GM12878 (cell line): ENCODE data around the gene IKZF1. TPM values are rescaled to one million over a fixed set of nuclear protein-coding genes. Genes with fewer than 3 reads are reported as not detected.

Source experiments
- ATAC-seq: fragments of 200-7000 bp; cut with Tn5 transposase; 3 replicates; pipeline ENCODE4 v1.9.1; 2020; ENCODE audit warnings: mild to moderate bottlenecking, moderate library complexity
- BruUV-seq: library from RNA; stranded (reverse); fragments of 400-500 nt; replicated peaks from 2 replicates; lab custom pipeline; 2021; lab: Mats Ljungman, UMichigan
- CTCF ChIA-PET: fragments of 300-600 bp; sonication (Branson Sonifier 250); formaldehyde crosslinking; extraction: SDS; loops from one replicate; lab custom pipeline; 2021; ENCODE audit warnings: inconsistent platforms; lab: Yijun Ruan, JAX
- POLR2A ChIA-PET: fragments of 350-600 bp; formaldehyde crosslinking; extraction: SDS; loops from one replicate; lab custom pipeline; 2021; ENCODE audit warnings: inconsistent platforms; lab: Charles Lee
- RAD21 ChIA-PET: fragments of 300-600 bp; sonication (Branson Sonifier 250); formaldehyde crosslinking; loops from one replicate; lab custom pipeline; 2023; ENCODE audit warnings: antibody characterized with exemption; ENCODE audit not compliant: unreplicated experiment; lab: Charles Lee
- SMC1A ChIA-PET: fragments of 300-600 bp; sonication (Branson Sonifier 250); formaldehyde crosslinking; loops from one replicate; lab custom pipeline; 2023; ENCODE audit not compliant: unreplicated experiment, uncharacterized antibody; lab: Charles Lee
- DNase-seq: peaks from one replicate; pipeline ENCODE4 v3.0.0-alpha.2; 2011; ENCODE audit warnings: low read depth, low spot score
- FAIRE-seq: peaks from 3 replicates; lab custom pipeline; 2011; peaks lifted over from hg19 to GRCh38; lab: Jason Lieb, UNC
- H2AFZ ChIP-seq: 2 replicates; pipeline ENCODE4 v1.6.0; 2011; ENCODE audit warnings: low read depth, low read length, control low read depth; ENCODE audit not compliant: control insufficient read depth
- H3K27ac ChIP-seq: 2 replicates; pipeline ENCODE4 v1.5.1; 2011; ENCODE audit warnings: control low read depth; ENCODE audit not compliant: control insufficient read depth, insufficient read depth
- H3K27me3 ChIP-seq, 2 experiments: replicated peaks in 1 of 2; 2 replicates each; pipeline versions ENCODE4 v1.6.0 to v1.6.1; 2011; ENCODE audit warnings: low read length in 1 of 2; ENCODE audit not compliant: control insufficient read depth in 2 of 2, insufficient read depth in 2 of 2
- H3K36me3 ChIP-seq, 2 experiments: 2 replicates each; pipeline ENCODE4 v1.5.1; 2011; ENCODE audit warnings: low read length in 1 of 2; ENCODE audit not compliant: control insufficient read depth in 2 of 2, insufficient read depth in 2 of 2
- H3K4me1 ChIP-seq: 2 replicates; pipeline ENCODE4 v1.6.1; 2011; ENCODE audit warnings: mild to moderate bottlenecking, low read length, moderate library complexity, mixed read lengths; ENCODE audit not compliant: control insufficient read depth, insufficient read depth
- H3K4me2 ChIP-seq: 2 replicates; pipeline ENCODE4 v1.6.0; 2011; ENCODE audit warnings: control low read depth; ENCODE audit not compliant: control insufficient read depth, insufficient read depth
- H3K4me3 ChIP-seq: fragments of 200-600 bp; sonication (generic); 2 replicates; pipeline ENCODE4 v1.5.1; 2016
- H3K79me2 ChIP-seq: 2 replicates; pipeline ENCODE4 v1.6.0; 2011; ENCODE audit warnings: low read length; ENCODE audit not compliant: control insufficient read depth, insufficient read depth
- H3K9ac ChIP-seq: 2 replicates; pipeline ENCODE4 v1.8.0; 2011; ENCODE audit warnings: low read length, control low read depth, mixed read lengths; ENCODE audit not compliant: control insufficient read depth, insufficient read depth
- H3K9me3 ChIP-seq: replicated peaks from 3 replicates; pipeline ENCODE4 v1.5.1; 2011; ENCODE audit warnings: mild to moderate bottlenecking, low read length; ENCODE audit not compliant: control insufficient read depth, insufficient read depth
- H4K20me1 ChIP-seq: 2 replicates; pipeline ENCODE4 v1.6.0; 2011; ENCODE audit not compliant: control insufficient read depth, insufficient read depth
- EGR1 ChIP-seq, 2 experiments: IDR thresholded peaks; 1 replicate in 1 of 2; 2 replicates in 1 of 2; pipeline ENCODE4 v1.6.1; 2011 to 2012; ENCODE audit warnings: low read depth in 2 of 2, low read length in 2 of 2, borderline replicate concordance in 1 of 2, mild to moderate bottlenecking in 1 of 2, moderate library complexity in 1 of 2
- MTA3 ChIP-seq: IDR thresholded peaks from 2 replicates; pipeline ENCODE4 v1.6.1; 2012; ENCODE audit warnings: low read length, inconsistent platforms, borderline replicate concordance
- RUNX3 ChIP-seq: IDR thresholded peaks from 2 replicates; pipeline ENCODE4 v1.6.1; 2012; ENCODE audit warnings: low read length, inconsistent platforms
- WGBS: methylation state at CpG from one replicate; pipeline ENCODE4 v1.1.6; 2016; ENCODE audit warnings: low lambda C conversion rate; ENCODE audit not compliant: insufficient replicate concordance, insufficient coverage; ENCODE audit errors: missing lambda C conversion rate; 5-methylcytosine and 5-hydroxymethylcytosine counted together
- in situ Hi-C: fragments of 300-500 bp; cut with MboI; formaldehyde crosslinking; loops from 9 replicates; pipeline ENCODE4 v1.14.3; 2018; ENCODE audit warnings: mixed read lengths
- intact Hi-C: fragments of 100-400 bp; cut with micrococcal nuclease; formaldehyde crosslinking; loops from one replicate; pipeline ENCODE4 v1.14.2; 2022; ENCODE audit not compliant: unreplicated experiment
- polyA plus RNA-seq, 11 experiments: library from polyadenylated mRNA; depleted of rRNA in 4 of 11; unstranded in 6 of 11; stranded (reverse) in 5 of 11; fragments of >200 nt; fragmentation: Nextera tagmentation in 4 of 11; fragmentation: Illumina TruSeq in 1 of 11; extraction: Ambion mirVana in 4 of 11; extraction: Trizol in 1 of 11; gene quantifications; 1 replicate in 1 of 11; 2 replicates in 10 of 11; pipeline versions ENCODE4 v1.2.1 to v1.2.3, GENCODE V29; 2011 to 2016; ENCODE audit warnings: inconsistent platforms in 2 of 11, missing spikeins in 2 of 11, low read depth in 1 of 11
- total RNA-seq, 4 experiments: library from RNA; depleted of rRNA in 3 of 4; stranded (reverse); fragments of >200 nt in 3 of 4; fragmentation: Illumina TruSeq in 1 of 4; extraction: Trizol in 1 of 4; gene quantifications; 2 replicates each; pipeline versions ENCODE4 v1.2.1 to v1.2.3, GENCODE V29; 2013 to 2021
- TF ChIP-seq, protein P1 (sequence below): fragments of 450-650 bp; IDR thresholded peaks from 2 replicates; pipeline ENCODE4 v1.6.1; 2017; ENCODE audit warnings: mild to moderate bottlenecking, moderate library complexity

IKZF1 gene
- total and polyA plus RNA-seq, 10 of the 15 experiments (the other 5 are each of a cell fraction or from before 2014, with no cell fraction given) = 27.2 to 125 (median 71.6) TPM

DNA sequence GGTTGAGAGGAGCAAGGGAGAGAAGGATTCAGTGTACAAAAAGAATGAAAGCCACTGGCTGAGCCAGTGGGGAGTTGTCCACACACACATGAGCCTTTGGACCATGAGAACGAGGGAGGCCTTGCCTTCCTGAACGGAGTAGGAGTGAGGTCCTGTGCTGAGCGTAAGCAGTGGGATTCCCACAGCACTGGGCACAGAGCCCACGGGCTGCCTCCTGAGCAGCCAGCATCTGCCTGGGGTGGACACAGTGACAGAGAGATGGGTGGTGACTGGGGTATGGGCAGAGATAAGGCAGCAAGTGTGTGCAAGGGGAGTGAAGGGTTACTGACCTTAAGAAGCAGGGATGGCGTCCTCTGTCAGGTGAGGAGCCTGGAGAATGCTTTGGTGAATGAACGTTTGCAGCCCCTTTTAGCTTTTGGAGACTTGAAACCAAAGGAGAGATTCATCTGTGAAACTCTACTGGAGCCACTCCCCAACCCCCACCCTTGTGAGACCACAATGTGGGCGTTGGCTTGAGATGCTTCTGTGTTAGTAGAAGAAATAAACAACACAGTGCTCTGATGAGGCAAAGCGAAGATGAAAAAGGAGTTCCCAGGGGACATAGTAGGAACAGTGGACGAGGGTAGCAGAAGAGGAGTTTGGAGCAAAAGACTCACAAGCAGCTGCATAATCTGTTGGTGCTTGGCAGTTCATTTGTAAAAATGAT is 89.2 kb downstream of the IKZF1 start:
- Histone ChIP-seq H3K79me2 (no peaks in the 10 kb centered on the region; the same call in 1 of the 2 replicates), H4K20me1 (no peaks in the 10 kb centered on the region), H3K27me3 (no peaks in the 10 kb centered on the region), H3K36me3 (peaks cover 3 to 17% of the 10 kb centered on the region in 2 experiments; a peak in 3 of 4 replicates), H3K9me3 (no peaks in the 10 kb centered on the region), H3K27ac (no peak overlapping the region), H3K4me2 (no peak overlapping the region), H3K4me1 (peaks cover 38% of the 10 kb centered on the region), H2AFZ (no peak overlapping the region), H3K9ac (no peak overlapping the region), H3K4me3 (no peak overlapping the region)
- FAIRE-seq (no peak), ATAC-seq (peak; percentile 30; the same call in 2 of the 3 replicates), DNase-seq (no peak)
- ChIA-PET CTCF (interaction anchor here (1.1 to 1.4 kb wide), 2 partner anchors 22 to 24 kb away, joined by 3 to 5 read pairs; no protein-coding TSS in a partner anchor), POLR2A (no interaction called here), RAD21 (interaction anchor here (1.0 kb wide), 1 partner anchor 22 kb away, joined by 3 read pairs; no protein-coding TSS in a partner anchor), SMC1A (interaction anchor here (0.7 to 1.0 kb wide), 3 partner anchors 8 to 218 kb away, joined by 3 read pairs; no protein-coding TSS in a partner anchor)
- intact Hi-C loops = no loop called here
- in situ Hi-C loops = no loop called here
- no TSS peak for BruUV-seq
- WGBS = 37% methylated on average over 9 of the region's 9 CpGs
- peak in 1 of 2 experiments; percentile 23; a peak in 1 of 3 replicates for TF ChIP-seq EGR1 (IDR thresholded peaks at IDR 0.05; ENCODE audit: borderline replicate concordance in 1 of 2, low read depth in 2 of 2, low read length in 2 of 2)
- TF ChIP-seq RUNX3 = peak; percentile 87
- TF ChIP-seq MTA3 = 0 out of 2 replicates have a peak, but pooled peaks have one; percentile 36
- TF ChIP-seq, protein P1, sequence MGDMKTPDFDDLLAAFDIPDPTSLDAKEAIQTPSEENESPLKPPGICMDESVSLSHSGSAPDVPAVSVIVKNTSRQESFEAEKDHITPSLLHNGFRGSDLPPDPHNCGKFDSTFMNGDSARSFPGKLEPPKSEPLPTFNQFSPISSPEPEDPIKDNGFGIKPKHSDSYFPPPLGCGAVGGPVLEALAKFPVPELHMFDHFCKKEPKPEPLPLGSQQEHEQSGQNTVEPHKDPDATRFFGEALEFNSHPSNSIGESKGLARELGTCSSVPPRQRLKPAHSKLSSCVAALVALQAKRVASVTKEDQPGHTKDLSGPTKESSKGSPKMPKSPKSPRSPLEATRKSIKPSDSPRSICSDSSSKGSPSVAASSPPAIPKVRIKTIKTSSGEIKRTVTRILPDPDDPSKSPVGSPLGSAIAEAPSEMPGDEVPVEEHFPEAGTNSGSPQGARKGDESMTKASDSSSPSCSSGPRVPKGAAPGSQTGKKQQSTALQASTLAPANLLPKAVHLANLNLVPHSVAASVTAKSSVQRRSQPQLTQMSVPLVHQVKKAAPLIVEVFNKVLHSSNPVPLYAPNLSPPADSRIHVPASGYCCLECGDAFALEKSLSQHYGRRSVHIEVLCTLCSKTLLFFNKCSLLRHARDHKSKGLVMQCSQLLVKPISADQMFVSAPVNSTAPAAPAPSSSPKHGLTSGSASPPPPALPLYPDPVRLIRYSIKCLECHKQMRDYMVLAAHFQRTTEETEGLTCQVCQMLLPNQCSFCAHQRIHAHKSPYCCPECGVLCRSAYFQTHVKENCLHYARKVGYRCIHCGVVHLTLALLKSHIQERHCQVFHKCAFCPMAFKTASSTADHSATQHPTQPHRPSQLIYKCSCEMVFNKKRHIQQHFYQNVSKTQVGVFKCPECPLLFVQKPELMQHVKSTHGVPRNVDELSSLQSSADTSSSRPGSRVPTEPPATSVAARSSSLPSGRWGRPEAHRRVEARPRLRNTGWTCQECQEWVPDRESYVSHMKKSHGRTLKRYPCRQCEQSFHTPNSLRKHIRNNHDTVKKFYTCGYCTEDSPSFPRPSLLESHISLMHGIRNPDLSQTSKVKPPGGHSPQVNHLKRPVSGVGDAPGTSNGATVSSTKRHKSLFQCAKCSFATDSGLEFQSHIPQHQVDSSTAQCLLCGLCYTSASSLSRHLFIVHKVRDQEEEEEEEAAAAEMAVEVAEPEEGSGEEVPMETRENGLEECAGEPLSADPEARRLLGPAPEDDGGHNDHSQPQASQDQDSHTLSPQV = no peak
